ENCODE results near the gene ITPKC. TPM values are rescaled to one million over a fixed set of nuclear protein-coding genes. Genes with fewer than 3 reads are reported as not detected.

Gene ITPKC
- total and polyA plus RNA-seq, 10 of the 15 experiments (the other 5 are each of a cell fraction or from before 2014, with no cell fraction given), result 0.03 to 6.4 (median 3.5) TPM

DNA sequence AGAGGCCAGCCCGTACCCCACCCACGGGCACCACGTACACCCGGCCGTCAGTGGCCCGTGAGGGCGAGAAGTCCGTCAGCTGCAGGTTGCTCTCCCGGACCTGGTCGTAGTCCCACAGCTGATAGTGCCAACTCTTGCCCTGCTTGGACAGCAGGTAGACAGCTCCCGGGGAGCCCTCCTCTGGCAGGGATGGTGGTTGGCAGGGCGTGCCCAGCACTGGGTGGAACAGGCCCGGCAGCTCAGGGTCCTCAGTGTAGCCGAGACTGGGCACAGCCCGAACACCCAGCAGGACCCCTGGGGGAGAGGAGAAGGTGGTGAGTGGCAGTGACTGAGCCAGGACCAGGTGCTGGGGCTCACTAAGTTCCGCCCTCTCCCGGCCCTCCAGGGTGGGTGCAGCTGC lies 25.6 kb downstream of the ITPKC start:
- no peaks in the 10 kb centered on the region for H3K27me3 ChIP-seq (replicated peaks in 1 of 2; ENCODE audit: control insufficient read depth in 2 of 2, insufficient read depth in 2 of 2, low read length in 1 of 2)
- H3K79me2 ChIP-seq (ENCODE audit: control insufficient read depth, insufficient read depth, low read length), result no peaks in the 10 kb centered on the region
- CTCF ChIA-PET, result interaction anchor here (1.4 to 4.5 kb wide), 4 partner anchors 63 to 79 kb away, joined by 5 to 26 read pairs (median 7); no protein-coding TSS in a partner anchor
- H3K4me3 ChIP-seq, result no peak overlapping the region
- POLR2A ChIA-PET, result interaction anchor here (1.5 kb wide), 1 partner anchor 26 kb away, joined by 5 read pairs; the partner anchor contains the start of genes COQ8B and ITPKC
- in situ Hi-C loops (cut with MboI), result no loop called here
- no peaks in the 10 kb centered on the region for H3K4me1 ChIP-seq (ENCODE audit: control insufficient read depth, insufficient read depth, low read length)
- SMC1A ChIA-PET (ENCODE audit: uncharacterized antibody, unreplicated experiment), result interaction anchor here (1.5 kb wide), 1 partner anchor 79 kb away, joined by 3 read pairs; no protein-coding TSS in a partner anchor
- WGBS (ENCODE audit: insufficient coverage, insufficient replicate concordance, low lambda C conversion rate, missing lambda C conversion rate), result 85% methylated on average over 16 of the region's 17 CpGs
- RAD21 ChIA-PET (ENCODE audit: unreplicated experiment), result no interaction called here
- ATAC-seq, result no peak
- FAIRE-seq, result no peak
- intact Hi-C loops (cut with micrococcal nuclease; ENCODE audit: unreplicated experiment), result no loop called here
- no peak for DNase-seq (ENCODE audit: low read depth, low spot score)
- no peak overlapping the region for H3K9ac ChIP-seq (ENCODE audit: control insufficient read depth, insufficient read depth, low read length)
- no peak overlapping the region for H3K27ac ChIP-seq (ENCODE audit: control insufficient read depth, insufficient read depth)
- no peaks in the 10 kb centered on the region; a peak in 3 of 4 replicates for H3K36me3 ChIP-seq (ENCODE audit: control insufficient read depth in 2 of 2, insufficient read depth in 2 of 2, low read length in 1 of 2)
- no peaks in the 10 kb centered on the region for H4K20me1 ChIP-seq (ENCODE audit: control insufficient read depth, insufficient read depth)
- TF ChIP-seq NR2C2 (IDR thresholded peaks at IDR 0.05; ENCODE audit: borderline replicate concordance, control insufficient read depth, insufficient read length, low read depth), result no peak
- no peak for TF ChIP-seq ZNF384 (IDR thresholded peaks at IDR 0.05; ENCODE audit: borderline replicate concordance, low read depth, low read length)
- no peak for TF ChIP-seq ZZZ3 (IDR thresholded peaks at IDR 0.05; ENCODE audit: control insufficient read depth, insufficient read length, low read depth)
- TF ChIP-seq SP1 (IDR thresholded peaks at IDR 0.05; ENCODE audit: low read depth, low read length), result no peak
- TF ChIP-seq STAT1 (conservative IDR thresholded peaks at IDR 0.05), result no peak
- no peak for TF ChIP-seq CBX3 (IDR thresholded peaks at IDR 0.05; ENCODE audit: borderline replicate concordance, low read depth)
- no peak for TF ChIP-seq RELA (IDR thresholded peaks at IDR 0.05; ENCODE audit: borderline replicate concordance, partially characterized antibody)
- no peak for TF ChIP-seq ZNF24 (IDR thresholded peaks at IDR 0.05)
- TF ChIP-seq SMAD1 (IDR thresholded peaks at IDR 0.05; ENCODE audit: low read depth, partially characterized antibody), result no peak
- no peak for TF ChIP-seq TAF1 (IDR thresholded peaks at IDR 0.05; ENCODE audit: borderline replicate concordance, low read depth, low read length)
- TF ChIP-seq, protein P1, sequence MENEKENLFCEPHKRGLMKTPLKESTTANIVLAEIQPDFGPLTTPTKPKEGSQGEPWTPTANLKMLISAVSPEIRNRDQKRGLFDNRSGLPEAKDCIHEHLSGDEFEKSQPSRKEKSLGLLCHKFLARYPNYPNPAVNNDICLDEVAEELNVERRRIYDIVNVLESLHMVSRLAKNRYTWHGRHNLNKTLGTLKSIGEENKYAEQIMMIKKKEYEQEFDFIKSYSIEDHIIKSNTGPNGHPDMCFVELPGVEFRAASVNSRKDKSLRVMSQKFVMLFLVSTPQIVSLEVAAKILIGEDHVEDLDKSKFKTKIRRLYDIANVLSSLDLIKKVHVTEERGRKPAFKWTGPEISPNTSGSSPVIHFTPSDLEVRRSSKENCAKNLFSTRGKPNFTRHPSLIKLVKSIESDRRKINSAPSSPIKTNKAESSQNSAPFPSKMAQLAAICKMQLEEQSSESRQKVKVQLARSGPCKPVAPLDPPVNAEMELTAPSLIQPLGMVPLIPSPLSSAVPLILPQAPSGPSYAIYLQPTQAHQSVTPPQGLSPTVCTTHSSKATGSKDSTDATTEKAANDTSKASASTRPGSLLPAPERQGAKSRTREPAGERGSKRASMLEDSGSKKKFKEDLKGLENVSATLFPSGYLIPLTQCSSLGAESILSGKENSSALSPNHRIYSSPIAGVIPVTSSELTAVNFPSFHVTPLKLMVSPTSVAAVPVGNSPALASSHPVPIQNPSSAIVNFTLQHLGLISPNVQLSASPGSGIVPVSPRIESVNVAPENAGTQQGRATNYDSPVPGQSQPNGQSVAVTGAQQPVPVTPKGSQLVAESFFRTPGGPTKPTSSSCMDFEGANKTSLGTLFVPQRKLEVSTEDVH (IDR thresholded peaks at IDR 0.05; ENCODE audit: low read depth, partially characterized antibody), result no peak
- no peak for TF ChIP-seq FOXM1 (IDR thresholded peaks at IDR 0.05; ENCODE audit: low read depth, low read length)
- TF ChIP-seq SMAD5 (IDR thresholded peaks at IDR 0.05; ENCODE audit: low read depth), result no peak
- TF ChIP-seq, protein P2, sequence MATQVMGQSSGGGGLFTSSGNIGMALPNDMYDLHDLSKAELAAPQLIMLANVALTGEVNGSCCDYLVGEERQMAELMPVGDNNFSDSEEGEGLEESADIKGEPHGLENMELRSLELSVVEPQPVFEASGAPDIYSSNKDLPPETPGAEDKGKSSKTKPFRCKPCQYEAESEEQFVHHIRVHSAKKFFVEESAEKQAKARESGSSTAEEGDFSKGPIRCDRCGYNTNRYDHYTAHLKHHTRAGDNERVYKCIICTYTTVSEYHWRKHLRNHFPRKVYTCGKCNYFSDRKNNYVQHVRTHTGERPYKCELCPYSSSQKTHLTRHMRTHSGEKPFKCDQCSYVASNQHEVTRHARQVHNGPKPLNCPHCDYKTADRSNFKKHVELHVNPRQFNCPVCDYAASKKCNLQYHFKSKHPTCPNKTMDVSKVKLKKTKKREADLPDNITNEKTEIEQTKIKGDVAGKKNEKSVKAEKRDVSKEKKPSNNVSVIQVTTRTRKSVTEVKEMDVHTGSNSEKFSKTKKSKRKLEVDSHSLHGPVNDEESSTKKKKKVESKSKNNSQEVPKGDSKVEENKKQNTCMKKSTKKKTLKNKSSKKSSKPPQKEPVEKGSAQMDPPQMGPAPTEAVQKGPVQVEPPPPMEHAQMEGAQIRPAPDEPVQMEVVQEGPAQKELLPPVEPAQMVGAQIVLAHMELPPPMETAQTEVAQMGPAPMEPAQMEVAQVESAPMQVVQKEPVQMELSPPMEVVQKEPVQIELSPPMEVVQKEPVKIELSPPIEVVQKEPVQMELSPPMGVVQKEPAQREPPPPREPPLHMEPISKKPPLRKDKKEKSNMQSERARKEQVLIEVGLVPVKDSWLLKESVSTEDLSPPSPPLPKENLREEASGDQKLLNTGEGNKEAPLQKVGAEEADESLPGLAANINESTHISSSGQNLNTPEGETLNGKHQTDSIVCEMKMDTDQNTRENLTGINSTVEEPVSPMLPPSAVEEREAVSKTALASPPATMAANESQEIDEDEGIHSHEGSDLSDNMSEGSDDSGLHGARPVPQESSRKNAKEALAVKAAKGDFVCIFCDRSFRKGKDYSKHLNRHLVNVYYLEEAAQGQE (IDR thresholded peaks at IDR 0.05; ENCODE audit: low read depth, low read length), result no peak
- no peak for TF ChIP-seq CREM (IDR thresholded peaks at IDR 0.05; ENCODE audit: low read depth)
- TF ChIP-seq NR2F1 (conservative IDR thresholded peaks at IDR 0.05), result no peak
- no peak for TF ChIP-seq ESRRA (IDR thresholded peaks at IDR 0.05; ENCODE audit: low read length)
- no peak overlapping the region for H3K4me2 ChIP-seq (ENCODE audit: control insufficient read depth, insufficient read depth)
- no TSS peak for BruUV-seq (replicated peaks)
- H2AFZ ChIP-seq (ENCODE audit: control insufficient read depth, low read depth, low read length), result no peak overlapping the region
- no peaks in the 10 kb centered on the region for H3K9me3 ChIP-seq (replicated peaks; ENCODE audit: control insufficient read depth, insufficient read depth, low read length)

Measured in GM12878 (cell line).